Chondrocyte (in vitro differentiated cells): ENCODE results near the gene ARHGAP40. TPM values are rescaled to one million over a fixed set of nuclear protein-coding genes. Genes with fewer than 3 reads are reported as not detected.

ENCODE experiments used
- DNase-seq: peaks from one replicate; pipeline ENCODE4 v3.0.0; 2021; ENCODE audit warnings: mixed read lengths, low spot score
- H3K27ac Mint-ChIP-seq: one replicate; pipeline ENCODE4 v1.8.0; 2021; ENCODE audit warnings: mild to moderate bottlenecking, moderate library complexity, mixed read lengths; ENCODE audit not compliant: unreplicated experiment
- H3K27me3 Mint-ChIP-seq: 2 replicates; pipeline ENCODE4 v1.8.0; 2021; ENCODE audit warnings: low read depth, mixed read lengths
- H3K36me3 Mint-ChIP-seq: 2 replicates; pipeline ENCODE4 v1.8.0; 2021; ENCODE audit warnings: low read depth, mixed read lengths
- H3K4me1 Mint-ChIP-seq: 2 replicates; pipeline ENCODE4 v1.8.0; 2021; ENCODE audit warnings: low read depth, mild to moderate bottlenecking, mixed read lengths
- H3K4me3 Mint-ChIP-seq: one replicate; pipeline ENCODE4 v1.8.0; 2021; ENCODE audit warnings: mild to moderate bottlenecking, moderate library complexity, mixed read lengths; ENCODE audit not compliant: unreplicated experiment
- H3K9me3 Mint-ChIP-seq: 2 replicates; pipeline ENCODE4 v1.8.0; 2021; ENCODE audit warnings: low read depth, mixed read lengths
- total RNA-seq: library from RNA; stranded (reverse); gene quantifications from 3 replicates; pipeline ENCODE4 v1.2.1, GENCODE V29; 2021
- TF ChIP-seq, protein P1 (sequence below): fragments of 200-600 bp; sonication (generic); IDR thresholded peaks from 2 replicates; pipeline ENCODE4 v1.5.0; 2021; ENCODE audit warnings: antibody characterized with exemption, mild to moderate bottlenecking, moderate library complexity

Gene ARHGAP40
- total RNA-seq, 1 donor from 2014 or later: not detected

DNA sequence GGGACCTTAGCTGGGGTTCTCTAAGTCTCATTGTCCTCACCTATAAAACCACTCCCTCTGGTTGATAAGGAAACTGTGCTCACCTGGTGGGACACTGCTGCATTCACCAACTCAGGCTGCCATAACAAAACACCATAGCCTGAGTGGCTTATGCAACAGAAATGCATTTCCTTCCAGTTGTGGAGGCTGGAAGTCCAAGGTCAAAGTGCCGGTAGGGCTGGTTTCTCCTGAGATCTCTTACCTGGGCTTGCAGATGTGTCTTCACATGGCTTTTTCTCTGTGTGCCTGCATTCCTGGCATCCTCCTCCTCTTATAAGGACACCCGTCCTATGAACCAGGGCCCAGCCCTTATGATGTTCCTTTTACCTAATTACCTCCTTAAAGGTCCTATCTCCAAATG lies 62.7 kb downstream of the ARHGAP40 start:
- peaks cover 62% of the 10 kb centered on the region for H3K27me3 Mint-ChIP-seq

DNA sequence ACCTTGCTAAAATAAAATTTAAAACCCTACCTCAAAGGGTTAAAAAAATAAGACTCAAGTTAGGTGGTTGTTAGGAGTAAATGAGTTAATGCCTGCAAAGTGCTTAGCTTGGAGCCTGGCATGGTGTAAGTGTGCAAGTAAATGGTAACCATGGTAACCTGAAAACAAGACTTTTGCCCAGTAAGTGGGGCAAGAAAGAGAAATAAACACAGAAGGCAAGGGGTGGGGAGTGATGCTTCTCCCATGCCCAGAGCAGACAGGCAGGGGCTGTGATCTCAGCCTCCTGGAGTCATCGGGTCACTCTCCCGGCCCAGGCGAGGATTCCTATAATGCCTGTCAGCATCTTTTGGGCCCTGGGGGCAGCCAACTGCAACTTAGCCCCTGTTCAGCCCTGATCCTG lies 63.5 kb downstream of the ARHGAP40 start:
- Mint-ChIP-seq H3K4me3 (no peak overlapping the region), H3K36me3 (no peaks in the 10 kb centered on the region), H3K4me1 (no peaks in the 10 kb centered on the region), H3K27me3 (peaks cover 63% of the 10 kb centered on the region), H3K27ac (no peak overlapping the region), H3K9me3 (peaks cover 5% of the 10 kb centered on the region)
- DNase-seq: no peak
- TF ChIP-seq, protein P1, sequence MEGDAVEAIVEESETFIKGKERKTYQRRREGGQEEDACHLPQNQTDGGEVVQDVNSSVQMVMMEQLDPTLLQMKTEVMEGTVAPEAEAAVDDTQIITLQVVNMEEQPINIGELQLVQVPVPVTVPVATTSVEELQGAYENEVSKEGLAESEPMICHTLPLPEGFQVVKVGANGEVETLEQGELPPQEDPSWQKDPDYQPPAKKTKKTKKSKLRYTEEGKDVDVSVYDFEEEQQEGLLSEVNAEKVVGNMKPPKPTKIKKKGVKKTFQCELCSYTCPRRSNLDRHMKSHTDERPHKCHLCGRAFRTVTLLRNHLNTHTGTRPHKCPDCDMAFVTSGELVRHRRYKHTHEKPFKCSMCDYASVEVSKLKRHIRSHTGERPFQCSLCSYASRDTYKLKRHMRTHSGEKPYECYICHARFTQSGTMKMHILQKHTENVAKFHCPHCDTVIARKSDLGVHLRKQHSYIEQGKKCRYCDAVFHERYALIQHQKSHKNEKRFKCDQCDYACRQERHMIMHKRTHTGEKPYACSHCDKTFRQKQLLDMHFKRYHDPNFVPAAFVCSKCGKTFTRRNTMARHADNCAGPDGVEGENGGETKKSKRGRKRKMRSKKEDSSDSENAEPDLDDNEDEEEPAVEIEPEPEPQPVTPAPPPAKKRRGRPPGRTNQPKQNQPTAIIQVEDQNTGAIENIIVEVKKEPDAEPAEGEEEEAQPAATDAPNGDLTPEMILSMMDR: no peak

More for the DNA sequence above, 62.7 kb downstream of the ARHGAP40 start:
- Mint-ChIP-seq H3K36me3 (no peaks in the 10 kb centered on the region), H3K9me3 (peaks cover 5% of the 10 kb centered on the region), H3K4me1 (no peaks in the 10 kb centered on the region), H3K27ac (no peak overlapping the region), H3K4me3 (no peak overlapping the region)
- DNase-seq: no peak
- TF ChIP-seq, protein P1: no peak

DNA sequence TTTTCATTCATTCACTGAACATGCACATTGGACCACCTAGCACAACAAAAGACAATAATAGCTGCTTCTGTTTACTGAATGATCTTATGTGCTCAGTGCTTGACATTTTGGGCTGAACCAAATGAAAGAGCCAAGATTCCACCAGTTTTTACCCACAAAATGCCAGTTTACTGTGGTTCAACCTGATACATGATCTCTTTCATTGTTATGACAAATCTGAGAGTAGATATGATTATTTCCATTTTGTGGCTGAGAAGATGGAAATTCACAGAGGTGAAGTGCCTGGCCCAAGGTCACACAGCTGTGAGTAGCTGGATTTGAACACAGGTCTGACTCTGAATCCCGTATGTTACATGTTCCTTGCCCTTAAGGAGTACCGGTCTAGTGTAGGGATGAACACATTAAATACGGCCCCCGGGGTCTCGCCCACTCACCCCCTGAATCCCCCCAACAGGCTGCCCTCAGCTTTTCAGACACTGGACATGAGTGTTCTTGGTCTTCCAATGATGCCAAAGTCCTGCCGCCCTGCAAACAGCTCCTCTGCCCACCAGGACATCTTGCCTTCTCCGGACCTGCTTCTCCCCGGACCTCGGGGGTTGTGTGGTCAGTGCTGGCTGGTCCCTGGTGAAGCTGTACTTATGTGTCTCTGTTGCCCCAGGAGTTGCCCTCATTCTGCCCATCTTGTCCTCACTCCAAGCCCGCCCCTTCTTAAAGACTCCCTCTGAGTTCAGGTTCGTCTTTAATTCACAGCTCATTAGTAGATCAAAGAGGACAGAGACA lies 64.1 kb downstream of the ARHGAP40 start:
- H3K27me3 Mint-ChIP-seq: peaks cover 62% of the 10 kb centered on the region
- no peak for DNase-seq
- H3K4me1 Mint-ChIP-seq: no peaks in the 10 kb centered on the region
- H3K27ac Mint-ChIP-seq: no peak overlapping the region
- H3K4me3 Mint-ChIP-seq: no peak overlapping the region
- TF ChIP-seq, protein P1: no peak
- H3K9me3 Mint-ChIP-seq: peaks cover 5% of the 10 kb centered on the region
- no peaks in the 10 kb centered on the region for H3K36me3 Mint-ChIP-seq

DNA sequence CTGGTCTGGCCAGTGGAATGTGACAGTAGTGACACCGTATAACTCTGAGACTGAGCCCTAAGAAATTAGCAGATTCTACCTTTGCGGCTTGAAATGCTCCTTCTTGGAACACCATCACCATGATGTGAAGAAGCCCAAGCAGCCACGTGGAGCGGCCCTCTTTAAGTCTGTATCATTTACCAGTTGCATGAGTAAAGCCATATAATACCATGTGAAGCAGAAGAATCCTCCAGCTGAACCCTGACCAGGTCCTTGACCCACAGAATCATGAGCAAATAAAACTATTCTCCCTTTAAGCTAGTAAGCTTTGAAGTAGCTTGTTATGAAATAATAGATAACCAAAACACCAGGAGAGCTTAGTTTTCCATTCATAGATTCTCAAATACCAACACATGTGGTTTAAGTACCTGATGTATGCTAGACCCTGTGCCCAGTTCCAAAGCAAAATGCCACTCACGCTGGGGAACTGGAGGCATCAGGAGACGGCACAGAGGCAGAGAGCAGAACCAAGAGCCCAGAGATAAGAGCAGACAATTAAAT lies 65.9 kb downstream of the ARHGAP40 start:
- TF ChIP-seq, protein P1: no peak
- Mint-ChIP-seq H3K4me3 (no peak overlapping the region), H3K36me3 (no peaks in the 10 kb centered on the region), H3K27ac (no peak overlapping the region), H3K9me3 (peaks cover 5% of the 10 kb centered on the region), H3K4me1 (no peaks in the 10 kb centered on the region), H3K27me3 (peaks cover 64% of the 10 kb centered on the region)
- DNase-seq: no peak

DNA sequence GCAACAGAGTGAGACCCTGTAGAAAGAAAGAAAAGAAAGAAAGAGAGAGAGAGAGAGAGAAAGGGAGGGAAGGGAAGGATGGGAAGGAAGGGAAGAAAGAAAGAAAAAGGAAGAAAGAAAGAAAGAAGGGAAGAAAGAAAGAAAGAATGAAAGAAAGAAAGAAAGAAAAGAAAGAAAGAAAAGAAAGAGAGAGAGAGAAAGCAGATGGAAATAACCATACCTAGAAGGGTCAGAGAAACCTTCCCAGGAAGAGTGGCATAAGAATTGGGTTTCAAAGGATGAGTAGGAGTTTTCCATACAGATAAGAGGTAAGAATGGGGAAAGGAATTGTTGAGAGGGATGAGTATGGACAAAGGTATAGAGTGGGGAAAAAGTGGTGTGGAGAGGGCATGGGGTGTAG lies 68.1 kb downstream of the ARHGAP40 start:
- TF ChIP-seq, protein P1: no peak
- no peak overlapping the region for H3K4me3 Mint-ChIP-seq
- H3K4me1 Mint-ChIP-seq: peaks cover 10% of the 10 kb centered on the region
- H3K36me3 Mint-ChIP-seq: no peaks in the 10 kb centered on the region
- peaks cover 58% of the 10 kb centered on the region for H3K27me3 Mint-ChIP-seq
- DNase-seq: no peak
- H3K9me3 Mint-ChIP-seq: peaks cover 1% of the 10 kb centered on the region
- H3K27ac Mint-ChIP-seq: no peak overlapping the region
